NCI-H2029 (cell line): ENCODE data around the gene AKT1S1.

Experiments used
- DNase-seq: peaks from one replicate; lab custom pipeline; 2025; lab: John Stamatoyannopoulos, UW

The AKT1S1 gene

DNA sequence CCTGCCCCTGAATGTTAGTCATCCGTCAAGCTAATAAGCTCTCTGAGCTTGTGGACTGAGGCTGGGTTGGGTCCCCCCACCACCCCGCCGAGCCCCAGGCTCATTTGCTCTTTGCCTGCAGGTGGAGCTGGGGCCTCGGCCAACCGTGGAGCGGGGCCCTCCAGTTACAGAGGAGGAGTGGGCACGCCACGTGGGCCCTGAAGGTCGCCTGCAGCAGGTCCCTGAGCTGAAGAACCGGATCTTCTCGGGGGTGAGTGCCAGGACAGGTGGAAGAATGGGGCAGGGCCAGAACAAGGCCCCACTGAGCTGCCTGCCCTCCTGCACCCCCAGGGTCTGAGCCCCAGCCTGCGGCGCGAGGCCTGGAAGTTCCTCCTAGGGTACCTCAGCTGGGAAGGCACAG, 5.5 kb upstream of the AKT1S1 start:
- no peak for DNase-seq

DNA sequence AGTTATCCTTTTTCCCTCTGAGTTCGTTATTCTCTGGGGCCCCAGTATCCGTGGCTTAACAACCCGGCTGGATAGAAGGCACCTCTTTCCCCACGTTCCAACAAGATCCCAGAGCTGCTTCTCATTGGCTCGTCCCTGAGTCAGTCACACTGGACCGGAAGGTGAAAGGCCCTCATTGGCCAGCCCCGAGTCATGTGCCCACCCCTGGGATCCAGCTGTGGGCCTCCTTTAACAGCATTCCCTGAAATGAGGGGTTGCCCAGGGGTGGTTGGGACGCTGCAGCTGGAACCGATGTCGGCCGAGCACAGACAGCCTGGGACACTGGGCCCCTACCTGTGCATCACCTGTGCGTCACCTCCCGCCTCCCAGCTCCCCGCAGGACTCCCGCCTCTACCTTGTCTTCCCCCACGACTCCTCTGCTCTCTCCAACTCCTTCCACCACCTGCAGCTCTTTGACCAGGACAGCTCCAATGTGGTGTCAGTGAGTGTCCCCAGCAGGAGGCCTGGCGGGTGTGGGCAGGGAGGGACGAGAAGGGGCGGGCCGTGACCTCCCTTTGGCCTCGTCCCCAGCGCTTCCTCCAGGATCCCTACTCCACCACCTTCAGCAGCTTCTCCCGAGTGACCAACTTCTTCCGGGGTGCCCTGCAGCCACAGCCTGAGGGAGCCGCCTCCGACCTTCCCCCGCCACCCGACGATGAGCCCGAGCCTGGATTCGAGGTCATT, 4.7 kb upstream of the AKT1S1 start:
- no peak for DNase-seq

DNA sequence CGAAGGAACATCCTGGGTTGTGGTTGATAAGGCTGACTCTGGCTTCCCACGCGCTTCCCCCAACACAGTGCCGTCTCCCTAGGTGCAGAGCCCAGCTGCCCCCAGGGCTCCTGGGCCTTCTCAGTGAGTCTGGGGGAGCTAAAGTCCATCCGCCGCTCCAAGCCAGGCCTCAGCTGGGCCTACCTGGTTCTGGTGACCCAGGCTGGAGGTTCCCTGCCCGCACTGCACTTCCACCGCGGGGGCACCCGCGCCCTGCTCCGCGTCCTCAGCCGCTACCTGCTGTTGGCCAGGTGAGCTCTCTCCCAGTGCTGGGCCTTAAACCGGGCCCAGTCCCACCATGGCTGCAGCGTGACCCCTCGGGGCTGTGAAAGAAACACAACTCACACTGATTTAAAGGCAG, 4.0 kb upstream of the AKT1S1 start:
- no peak for DNase-seq

DNA sequence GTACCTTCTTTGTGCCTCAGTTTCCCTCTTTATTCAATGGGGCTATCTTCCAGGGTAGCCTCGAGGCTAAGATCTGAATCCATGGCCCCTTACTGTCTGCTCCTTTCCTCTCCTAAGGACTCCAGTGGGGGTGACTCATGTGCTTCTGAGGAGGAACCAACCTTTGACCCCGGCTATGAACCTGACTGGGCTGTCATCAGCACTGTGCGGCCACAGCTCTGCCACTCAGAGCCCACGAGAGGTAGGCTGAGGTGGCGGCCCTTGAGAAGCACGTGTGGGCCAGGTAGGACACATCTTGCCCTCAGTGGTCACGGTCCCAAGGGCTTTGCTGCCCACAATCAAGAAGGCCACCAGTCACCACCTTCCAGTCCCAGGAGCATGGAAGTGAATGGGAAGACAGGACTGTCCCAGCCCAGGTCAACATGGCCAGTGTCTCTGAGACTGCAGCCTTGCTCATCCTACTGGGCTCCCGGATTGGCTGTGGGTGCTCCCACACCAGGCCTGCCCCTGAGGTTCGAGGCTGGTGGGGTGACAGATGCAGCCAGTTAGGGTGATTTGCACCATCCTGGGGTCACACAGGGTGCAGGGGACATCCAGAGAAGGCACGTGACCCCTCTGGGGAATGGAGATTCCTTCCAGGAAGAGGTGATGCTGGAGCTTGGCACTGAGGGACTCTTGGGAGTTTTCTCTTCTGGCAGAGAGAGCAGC, 3.2 kb upstream of the AKT1S1 start:
- no peak for DNase-seq

DNA sequence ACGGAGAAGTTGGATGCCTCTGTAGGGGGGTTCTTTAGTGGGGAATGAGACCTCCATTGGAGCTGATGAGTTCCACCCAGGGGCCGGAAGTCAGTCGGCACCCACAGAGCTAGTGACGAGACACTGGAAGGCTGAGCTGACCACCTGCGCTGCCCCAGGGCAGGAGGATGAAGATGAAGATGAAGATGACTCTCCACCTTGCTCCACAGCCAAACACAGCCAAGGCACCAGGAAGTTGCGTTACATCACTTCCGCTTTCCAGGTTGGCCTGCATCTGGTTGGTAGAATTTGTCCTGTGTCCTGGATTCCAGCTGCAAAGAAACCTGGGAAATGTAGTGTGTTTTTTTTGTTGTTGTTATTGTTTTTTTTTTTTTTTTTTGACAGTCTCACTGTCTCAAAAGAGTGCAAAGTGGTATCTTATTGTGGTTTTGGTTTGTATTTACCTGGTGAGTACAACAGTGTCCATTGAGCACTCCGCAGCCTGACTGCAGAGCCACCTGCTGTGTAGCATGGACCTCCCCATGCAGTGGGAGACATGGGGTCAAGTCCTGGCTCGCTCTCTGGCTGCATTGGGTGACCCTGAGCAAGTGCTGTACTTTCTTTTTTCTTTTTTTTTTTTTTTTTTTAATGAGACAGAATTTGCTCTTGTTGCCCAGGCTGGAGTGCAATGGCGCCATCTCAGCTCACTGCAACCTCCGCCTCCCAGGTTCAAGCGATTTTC, 2.2 kb upstream of the AKT1S1 start:
- no peak for DNase-seq

DNA sequence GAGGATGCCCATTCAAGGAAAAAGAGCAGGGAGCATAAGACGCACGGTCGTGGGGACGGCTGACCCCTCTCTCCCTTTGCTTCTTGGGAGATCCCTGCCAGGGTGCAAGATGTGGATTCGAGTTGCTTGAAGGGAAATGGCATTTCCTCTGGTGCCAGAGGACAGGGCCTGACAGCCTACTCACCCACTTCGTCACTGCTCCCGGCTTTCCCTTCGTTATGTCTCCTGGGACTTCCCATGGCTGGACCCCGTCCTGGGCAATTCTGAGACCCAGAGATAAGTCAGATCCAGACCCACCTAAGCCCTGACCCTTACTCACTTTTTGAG, 1.6 kb upstream of the AKT1S1 start:
- DNase-seq: no peak

DNA sequence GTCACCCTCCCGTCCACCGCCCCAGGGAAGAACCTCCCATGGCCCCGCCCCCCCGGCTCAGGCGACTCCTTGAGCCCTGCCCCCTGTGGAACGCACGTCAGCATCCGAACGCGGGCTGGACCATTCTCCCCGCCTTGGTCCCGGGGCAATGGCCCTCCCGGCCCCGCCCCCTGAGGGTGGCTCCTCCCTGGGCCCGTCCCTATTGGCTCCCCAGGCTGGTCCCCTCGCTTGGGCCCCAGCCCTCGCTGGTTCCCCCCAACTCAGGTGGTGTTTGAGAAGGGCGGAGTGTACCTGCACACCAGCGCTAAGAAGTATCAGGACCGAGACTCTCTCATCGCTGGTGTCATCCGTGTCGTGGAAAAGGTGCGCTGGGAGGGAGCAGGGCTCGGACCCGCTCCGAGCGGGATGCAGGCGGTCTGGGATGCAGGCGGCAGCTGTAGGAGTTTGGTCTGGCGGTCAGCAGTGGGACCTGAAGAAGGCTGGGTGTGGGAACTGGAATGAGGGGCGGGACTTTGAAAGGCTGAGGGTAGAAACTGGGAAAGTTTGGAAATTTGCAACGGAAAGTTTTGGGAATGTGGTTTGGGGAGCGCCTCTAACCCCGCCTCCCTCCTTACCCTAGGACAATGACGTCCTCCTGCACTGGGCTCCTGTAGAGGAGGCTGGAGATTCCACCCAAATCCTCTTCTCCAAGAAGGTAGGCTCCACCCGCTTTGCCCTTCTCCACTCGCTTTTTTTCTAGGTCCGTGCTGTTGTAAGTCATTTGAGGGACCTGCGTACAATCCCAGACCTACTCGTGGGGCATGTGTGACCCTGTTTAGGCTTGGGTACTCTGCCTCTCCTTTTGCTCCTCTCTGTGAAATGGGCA, 956 bp upstream of the AKT1S1 start:
- peak; percentile 93 for DNase-seq

DNA sequence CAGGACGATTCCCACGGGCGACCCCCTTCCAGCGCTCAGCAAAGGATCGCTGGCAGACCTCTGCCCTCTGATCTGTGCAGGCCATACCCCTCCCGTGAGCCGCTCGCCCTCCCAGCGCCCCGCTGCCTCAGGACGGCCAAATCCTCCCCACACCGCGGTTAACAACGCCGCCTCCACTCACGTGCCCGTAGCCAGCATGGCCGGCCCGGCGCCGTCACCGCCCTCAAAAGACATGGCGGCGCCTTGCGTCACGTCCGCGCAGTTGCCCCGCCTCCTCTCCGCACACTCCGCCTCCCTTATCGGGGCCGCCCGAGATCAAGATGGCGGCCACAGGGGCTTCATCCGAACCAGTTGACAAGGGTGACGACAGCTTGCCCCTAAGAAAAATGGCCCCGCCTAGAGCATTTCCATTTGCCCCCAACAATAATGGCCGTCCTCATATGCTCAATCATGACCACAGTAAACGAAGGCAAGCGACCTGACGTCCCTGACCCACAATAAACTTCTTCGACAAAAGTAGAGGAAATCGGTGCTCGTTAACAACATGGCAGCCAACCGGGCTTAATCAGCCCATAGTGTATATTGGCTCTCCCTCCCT, 634 bp downstream of the AKT1S1 start:
- peak; percentile 98 for DNase-seq

DNA sequence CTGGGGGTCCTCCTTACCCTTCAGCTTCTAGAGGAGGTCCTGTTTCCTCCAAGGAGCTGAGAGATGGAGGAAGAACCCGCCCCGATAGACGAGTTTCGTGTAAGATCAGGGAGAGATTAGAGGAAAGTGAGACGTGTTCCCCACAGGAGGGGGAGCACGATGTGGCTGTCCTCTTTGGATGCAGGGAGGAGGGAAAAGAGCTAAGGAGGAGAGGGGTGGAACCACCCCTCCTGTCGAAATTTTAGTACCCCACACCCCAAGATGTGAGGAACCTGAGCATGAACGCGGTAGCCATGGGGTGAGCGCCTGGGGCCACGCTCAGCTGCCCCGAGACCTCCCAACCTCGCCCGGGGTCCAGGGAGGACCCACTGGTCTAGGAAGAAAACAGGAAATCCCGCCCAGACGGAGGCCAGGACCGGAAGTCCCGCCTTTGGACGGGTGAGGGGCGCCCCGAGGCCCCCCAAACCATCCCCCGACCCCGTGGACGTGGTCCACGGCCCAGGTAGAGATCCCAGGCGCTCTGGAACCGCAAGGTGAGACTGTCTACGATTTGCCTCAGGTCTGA, 1.2 kb downstream of the AKT1S1 start:
- no peak for DNase-seq

DNA sequence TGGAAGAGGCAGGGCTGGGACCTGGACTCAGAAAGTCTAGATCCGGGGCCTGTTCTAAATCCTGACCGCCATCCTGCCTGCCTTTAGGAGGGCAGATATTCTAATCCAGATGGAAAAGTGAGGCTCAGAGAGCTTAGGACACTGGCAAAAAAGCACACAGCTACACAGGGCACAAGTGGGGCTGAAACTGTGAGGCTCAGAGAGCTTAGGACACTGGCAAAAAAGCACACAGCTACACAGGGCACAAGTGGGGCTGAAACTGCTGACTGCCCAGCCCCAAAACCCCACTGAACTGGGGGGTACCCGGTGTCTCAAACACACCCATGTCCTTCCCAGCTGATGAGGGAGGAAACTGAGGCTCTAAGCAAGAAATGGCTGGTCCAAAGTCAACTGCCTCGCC, 2.0 kb downstream of the AKT1S1 start:
- no peak for DNase-seq

DNA sequence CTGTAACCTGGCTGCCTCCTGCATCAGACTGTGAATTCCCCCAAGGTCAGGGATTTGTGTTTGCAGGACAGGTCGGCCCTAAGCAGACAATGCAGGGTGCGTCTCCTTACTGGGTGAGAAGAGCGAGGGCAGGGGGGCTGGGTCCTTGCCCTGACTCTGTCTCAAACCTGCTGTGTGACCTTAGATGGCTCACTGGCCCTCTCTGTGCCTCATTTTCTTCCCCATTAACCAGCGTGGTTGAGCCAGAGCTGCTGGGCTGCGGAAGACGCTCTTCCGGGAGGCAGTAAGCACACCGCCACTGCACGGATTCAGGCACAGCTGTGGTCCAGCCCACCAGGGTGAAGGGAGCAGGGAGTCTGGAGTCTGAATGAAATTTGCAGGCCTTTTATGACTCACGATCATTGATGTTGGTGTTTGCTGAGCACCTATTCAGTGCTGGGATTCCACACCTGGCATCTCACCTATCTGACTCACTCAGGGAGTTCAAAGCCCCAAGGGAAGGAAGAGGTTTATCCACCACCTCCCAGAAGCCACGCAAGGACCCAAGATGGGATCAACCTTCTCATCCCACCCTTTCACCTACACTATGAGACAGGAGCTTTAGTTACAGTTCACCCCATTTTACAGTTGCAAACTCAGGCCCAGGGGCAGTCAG, 2.5 kb downstream of the AKT1S1 start:
- no peak for DNase-seq

DNA sequence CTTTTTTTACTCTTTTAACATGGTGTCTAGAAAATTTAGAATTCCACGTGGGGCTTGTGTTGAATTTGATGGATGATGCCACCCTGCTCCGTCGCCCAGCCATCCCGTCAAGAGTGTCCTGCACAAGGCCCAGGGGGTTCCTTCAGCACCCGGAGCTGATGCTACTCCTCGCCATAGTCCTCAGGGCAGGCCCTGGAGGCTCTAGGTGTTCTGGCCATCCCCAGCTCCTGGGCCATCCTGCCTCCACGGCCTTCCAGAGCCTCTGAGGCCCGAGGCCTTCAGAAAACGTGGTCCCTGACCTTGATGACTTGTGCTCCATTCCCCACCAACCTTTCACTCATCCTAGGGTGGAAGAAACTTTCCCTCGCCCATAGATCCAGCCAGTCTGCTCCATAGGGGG, 3.3 kb downstream of the AKT1S1 start:
- no peak for DNase-seq

DNA sequence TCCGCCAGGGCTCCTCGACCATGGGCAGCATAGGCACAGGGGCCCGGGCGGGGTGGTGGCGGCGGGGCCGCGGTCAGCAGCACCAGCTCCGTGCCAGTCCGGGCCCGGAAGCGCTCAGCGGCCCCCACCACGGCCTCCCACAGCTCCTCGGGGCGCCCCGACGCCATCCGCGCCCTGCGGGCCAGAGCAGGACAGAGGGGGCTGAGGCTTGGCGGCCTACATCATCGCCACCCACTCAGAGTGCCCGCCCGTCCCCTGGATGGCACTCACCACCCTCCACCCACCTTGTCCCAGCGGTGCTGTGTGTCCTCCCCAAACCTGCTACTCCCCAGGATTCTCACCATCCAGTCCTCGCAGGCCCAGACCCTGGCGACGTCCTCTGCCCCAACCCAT, 4.0 kb downstream of the AKT1S1 start:
- no peak for DNase-seq

DNA sequence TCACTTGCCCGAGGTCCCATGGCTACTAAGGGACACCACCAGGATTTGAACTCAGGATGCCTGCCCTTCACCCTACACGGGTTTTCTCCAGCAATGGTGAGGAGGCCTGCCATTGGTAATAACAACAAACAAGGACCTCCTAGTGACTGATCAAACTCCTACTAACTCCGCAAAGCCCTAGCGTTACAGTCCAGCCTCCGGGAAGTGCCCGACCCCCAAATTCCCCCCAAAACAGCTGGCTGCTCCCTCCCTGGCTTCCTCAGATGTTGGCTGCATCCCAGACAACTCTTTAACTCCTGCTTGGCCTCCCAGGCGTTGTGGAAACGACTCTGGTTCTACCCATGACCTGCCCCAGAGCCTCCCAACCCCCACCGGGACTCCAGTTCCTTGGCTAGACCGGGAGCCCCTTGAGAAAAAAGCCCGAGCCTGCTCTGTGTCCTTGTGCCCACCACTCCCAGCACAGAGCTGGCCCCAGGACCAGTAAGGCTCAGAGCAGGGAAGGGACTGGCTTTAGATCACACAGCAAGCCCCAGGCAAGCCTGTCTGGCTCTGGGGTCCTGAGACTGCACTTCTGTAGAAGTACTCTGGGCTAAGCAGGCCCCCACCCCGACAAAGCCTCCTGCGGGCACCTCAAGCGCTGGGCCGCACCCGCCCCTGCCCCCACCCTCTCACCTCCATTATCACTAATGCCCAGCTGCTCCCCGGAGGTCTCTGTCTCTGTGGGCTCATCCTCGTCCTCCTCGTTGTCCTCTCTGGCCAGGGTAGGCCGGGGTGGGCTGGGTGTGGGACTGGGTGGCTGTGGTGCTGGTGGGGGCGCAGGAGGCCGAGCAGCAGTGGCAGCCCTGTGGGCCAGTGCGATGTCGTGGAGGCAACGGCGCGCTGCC, 4.7 kb downstream of the AKT1S1 start:
- no peak for DNase-seq

DNA sequence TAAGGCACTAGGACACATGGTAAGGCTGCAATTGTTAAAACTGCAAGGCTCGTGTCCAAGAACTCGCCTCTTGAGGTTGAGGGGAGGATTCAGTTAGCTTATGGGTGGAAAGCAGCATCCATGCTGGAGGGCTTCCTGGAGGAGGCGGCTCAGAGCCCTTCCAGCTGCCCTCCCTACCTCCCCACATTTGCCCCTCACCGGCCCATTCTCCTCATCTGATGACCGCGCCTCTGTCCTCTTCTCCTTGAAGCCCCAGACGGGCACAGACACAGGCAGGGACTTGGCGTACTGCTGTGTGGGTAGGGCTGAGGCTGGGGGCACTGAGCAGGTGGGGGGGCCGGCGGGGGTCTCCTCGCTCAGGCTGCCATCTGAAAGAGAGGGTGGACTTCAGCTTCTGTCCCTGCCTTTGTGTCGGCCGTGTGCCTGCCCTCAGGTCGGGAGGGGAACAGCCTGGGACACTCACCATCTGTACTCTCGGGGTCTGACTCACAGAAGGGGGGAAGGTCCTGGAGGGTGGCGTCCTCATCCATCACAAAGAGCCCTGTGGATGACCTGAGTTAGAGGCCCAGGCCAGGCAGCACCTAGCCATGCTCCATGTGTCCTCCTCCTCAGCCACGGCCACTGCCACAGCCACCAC, 5.7 kb downstream of the AKT1S1 start:
- no peak for DNase-seq

DNA sequence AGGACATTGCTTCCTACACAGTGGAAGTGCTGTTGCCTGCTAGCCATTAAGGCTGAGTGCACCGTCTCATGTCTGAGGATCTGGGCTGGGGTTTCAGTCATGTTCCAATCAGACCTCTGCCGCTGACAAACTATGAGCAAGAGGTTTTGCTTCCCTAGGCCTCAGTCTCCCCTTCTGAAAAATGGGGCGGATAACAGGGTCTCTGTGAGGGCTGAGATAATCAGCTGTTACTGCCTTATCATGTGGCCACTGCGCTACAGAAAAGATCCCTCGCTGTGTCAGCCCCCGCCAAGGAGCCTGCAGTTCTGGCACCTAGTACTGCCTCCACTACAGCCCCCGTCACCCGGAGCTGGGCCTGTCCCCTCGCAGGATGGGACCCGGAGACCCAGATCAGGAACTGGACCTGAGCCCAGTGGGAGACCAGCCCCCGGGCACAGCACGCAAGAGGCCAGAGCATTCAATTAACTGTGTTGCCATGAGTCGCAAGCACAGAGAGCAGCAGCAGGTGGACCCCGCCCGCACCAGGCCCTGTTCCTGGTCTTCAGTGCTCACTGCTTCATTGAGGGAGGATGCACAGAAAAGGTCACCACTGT, 6.8 kb downstream of the AKT1S1 start:
- no peak for DNase-seq

DNA sequence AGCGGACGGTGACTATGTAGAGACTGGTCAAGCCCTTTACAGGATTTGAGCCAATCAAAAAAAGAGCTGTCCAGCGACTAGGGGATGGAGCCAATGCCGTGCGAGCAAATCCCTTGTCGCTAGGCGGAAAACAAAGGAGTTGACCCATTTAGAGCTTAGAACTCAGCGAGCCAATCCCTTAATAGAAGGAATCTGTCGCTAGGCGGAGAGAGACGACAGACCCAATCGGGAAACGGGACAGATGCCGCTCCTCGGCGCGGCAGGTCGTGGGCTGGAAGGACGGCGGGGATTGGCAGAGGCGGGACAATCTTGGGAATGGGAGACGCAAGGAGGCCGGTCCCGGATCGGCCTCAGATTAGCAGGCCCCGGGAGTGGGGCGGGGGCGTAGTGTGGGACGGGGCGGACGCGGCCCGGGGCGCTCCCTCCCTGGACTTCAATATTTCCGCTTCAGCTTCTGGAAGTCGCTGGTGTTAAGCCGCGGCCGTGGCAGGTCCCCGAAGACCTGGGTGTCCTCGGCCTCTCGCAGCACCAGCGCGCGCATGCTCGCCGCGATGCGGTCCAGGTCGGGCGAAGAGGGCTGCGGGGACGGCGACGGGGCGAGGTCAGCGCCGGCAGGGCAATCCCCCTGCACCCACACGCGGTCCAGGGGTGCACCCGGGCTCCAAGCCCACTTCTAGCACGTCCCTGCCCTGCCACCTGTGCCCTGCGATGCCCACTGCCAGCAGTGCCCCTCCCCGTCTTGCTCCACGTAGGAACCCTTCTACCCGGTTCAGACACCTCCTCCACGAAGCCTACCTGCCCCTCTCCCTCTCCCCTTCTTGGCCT, 7.5 kb downstream of the AKT1S1 start:
- peak; percentile 99 for DNase-seq

DNA sequence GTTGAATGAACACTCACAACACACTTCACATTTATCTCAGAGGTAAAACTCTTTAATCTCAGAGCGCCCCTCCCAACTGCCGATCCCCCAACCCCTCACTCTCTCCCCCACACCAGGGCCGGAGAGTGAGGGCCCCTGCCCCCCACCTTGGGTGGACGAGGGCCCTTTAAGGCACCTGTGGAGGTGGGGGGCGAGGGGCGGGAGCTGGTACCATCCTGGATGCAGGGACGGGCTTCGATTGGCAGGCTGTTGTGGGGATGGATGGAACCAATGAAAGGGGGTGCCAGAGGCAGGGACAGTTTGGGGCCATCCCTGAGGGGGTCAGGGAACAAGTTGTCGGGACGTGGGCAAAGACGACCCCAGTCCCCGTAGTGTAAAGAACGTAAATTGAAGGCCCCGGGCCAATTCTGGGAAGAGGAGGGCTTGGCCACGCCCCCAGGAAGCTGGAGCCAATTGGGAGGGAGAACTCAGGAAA, 8.1 kb downstream of the AKT1S1 start:
- peak; percentile 70 for DNase-seq
